ENCODE data around the gene MGAT1. TPM values are rescaled to one million over a fixed set of nuclear protein-coding genes. Genes with fewer than 3 reads are reported as not detected.
"Not testable (repeated sequence)": the region's sequence is repeated elsewhere in the genome, so short reads cannot be mapped to it uniquely, and the experiment has no call there.

MGAT1 gene
- total RNA-seq, 1 donor from 2014 or later: 129 TPM

GRCh38 chr5:180786531-180787398 is 15.8 kb downstream of the MGAT1 start:
- peak; percentile 68 to 71 for DNase-seq (ENCODE audit: low read depth in 2 of 2)

- peak; percentile 57 to 68 for DNase-seq (ENCODE audit: low read depth in 2 of 2)
Observed at GRCh38 chr5:180785794-180786221, 16.8 kb downstream of the MGAT1 start.

GRCh38 chr5:180785121-180785781 is 17.4 kb downstream of the MGAT1 start:
- DNase-seq (ENCODE audit: low read depth in 2 of 2): peak; percentile 34 to 44

GRCh38 chr5:180784497-180785097 is 18.0 kb downstream of the MGAT1 start:
- DNase-seq (ENCODE audit: low read depth in 2 of 2): peak; percentile 89 to 92

- DNase-seq (ENCODE audit: low read depth in 2 of 2): no peak
Observed at GRCh38 chr5:180783340-180784052, 19.1 kb downstream of the MGAT1 start.

- no peak for DNase-seq (ENCODE audit: low read depth in 2 of 2)
Observed at GRCh38 chr5:180782748-180783147, 19.9 kb downstream of the MGAT1 start.

- not testable (repeated sequence) for DNase-seq (ENCODE audit: low read depth in 2 of 2)
Observed at GRCh38 chr5:180781900-180782326, 20.7 kb downstream of the MGAT1 start.

GRCh38 chr5:180779985-180780610 is 22.5 kb downstream of the MGAT1 start:
- DNase-seq (ENCODE audit: low read depth in 2 of 2): no peak

- DNase-seq (ENCODE audit: low read depth in 2 of 2): no peak
Observed at GRCh38 chr5:180777475-180777874, 25.1 kb downstream of the MGAT1 start.

GRCh38 chr5:180776376-180776775 is 26.2 kb downstream of the MGAT1 start:
- DNase-seq (ENCODE audit: low read depth in 2 of 2): no peak

- DNase-seq (ENCODE audit: low read depth in 2 of 2): no peak
Observed at GRCh38 chr5:180775624-180776023, 27.0 kb downstream of the MGAT1 start.

- DNase-seq (ENCODE audit: low read depth in 2 of 2): no peak
Observed at GRCh38 chr5:180771839-180772238, 30.8 kb downstream of the MGAT1 start.

- no peak for DNase-seq (ENCODE audit: low read depth in 2 of 2)
Observed at GRCh38 chr5:180769821-180770220, 32.8 kb downstream of the MGAT1 start.

- DNase-seq (ENCODE audit: low read depth in 2 of 2): no peak
Observed at GRCh38 chr5:180755601-180756000, 47.0 kb downstream of the MGAT1 start.

GRCh38 chr5:180744253-180744652 is 58.4 kb downstream of the MGAT1 start:
- no peak for DNase-seq (ENCODE audit: low read depth in 2 of 2)

- DNase-seq (ENCODE audit: low read depth in 2 of 2): no peak
Observed at GRCh38 chr5:180742727-180743126, 59.9 kb downstream of the MGAT1 start.

- DNase-seq (ENCODE audit: low read depth in 2 of 2): not testable (repeated sequence)
Observed at GRCh38 chr5:180740953-180741352, 61.7 kb downstream of the MGAT1 start.

- no peak for DNase-seq (ENCODE audit: low read depth in 2 of 2)
Observed at GRCh38 chr5:180739958-180740357, 62.6 kb downstream of the MGAT1 start, which contains the start of gene OR2Y1. OR2Y1 (minus strand) TSS chr5:180740058; CDS start chr5:180740058, 0 bp downstream.

- DNase-seq (ENCODE audit: low read depth in 2 of 2): no peak
Observed at GRCh38 chr5:180739271-180739670, 63.3 kb downstream of the MGAT1 start.

- DNase-seq (ENCODE audit: low read depth in 2 of 2): no peak
Observed at GRCh38 chr5:180736536-180736935, 66.1 kb downstream of the MGAT1 start.
